ENCODE data around the gene AVPI1. TPM values are rescaled to one million over a fixed set of nuclear protein-coding genes. Genes with fewer than 3 reads are reported as not detected.

AVPI1 gene
- total and polyA plus RNA-seq, 2 of the 13 experiments (the other 11 are each of a cell fraction or from before 2014, with no cell fraction given): 39.8 to 61.2 TPM

GRCh38 chr10:97713339-97713825, 26.3 kb upstream of the AVPI1 start, which contains the start of gene MARVELD1:
TSS of gene MARVELD1 (plus strand) at chr10:97713730. CDS start at chr10:97713877, 147 bp downstream.
- Histone ChIP-seq H4K20me1 (ENCODE audit: insufficient read depth, low read length) (no peaks in the 10 kb centered on the region), H3K9me3 (ENCODE audit: low read length) (no peaks in the 10 kb centered on the region), H3K4me3 (replicated peaks in 1 of 3; ENCODE audit: insufficient read depth in 1 of 3, low read depth in 2 of 3, low read length in 3 of 3) (no peak within 1 kb of the TSS), H3K27ac (ENCODE audit: extremely low read length, insufficient read depth, low read length) (no peak within 1 kb of the TSS), H2AFZ (ENCODE audit: low read length) (no peak within 1 kb of the TSS), H3K4me2 (ENCODE audit: low read depth, low read length) (no peak within 1 kb of the TSS), H3K9ac (ENCODE audit: insufficient read depth, low read depth, low read length) (no peak within 1 kb of the TSS), H3K36me3 (replicated peaks in 1 of 2; ENCODE audit: control insufficient read depth in 1 of 2, insufficient read depth in 2 of 2, low read length in 2 of 2) (no peaks in the 10 kb centered on the region), H3K4me1 (ENCODE audit: insufficient read depth, low read length) (peaks cover 26% of the 10 kb centered on the region), H3K27me3 (ENCODE audit: control insufficient read depth in 1 of 2, insufficient read depth in 2 of 2, low read length in 2 of 2) (peaks cover 0 to 8% of the 10 kb centered on the region in 2 experiments; a peak in 2 of 5 replicates), H3K79me2 (ENCODE audit: insufficient read depth, low read length) (no peaks in the 10 kb centered on the region)
- ChIA-PET POLR2A (no interaction called here), CTCF (ENCODE audit: low intra/inter-chr PET ratio, low total read pairs) (no interaction called here)
- WGBS (ENCODE audit: low lambda C conversion rate): 85% methylated on average over 34 of the region's 37 CpGs
- intact Hi-C loops (cut with micrococcal nuclease; ENCODE audit: unreplicated experiment): no loop called here
- no peak for TF ChIP-seq MLLT10 (CRISPR knock-in tag; IDR thresholded peaks at IDR 0.05)
- no peak for TF ChIP-seq DNMT1 (CRISPR knock-in tag; IDR thresholded peaks at IDR 0.05)
- no peak for TF ChIP-seq ZNF331 (CRISPR knock-in tag; IDR thresholded peaks at IDR 0.05)
- TF ChIP-seq NFE2 (CRISPR knock-in tag; IDR thresholded peaks at IDR 0.05): no peak
- TF ChIP-seq TCF7 (IDR thresholded peaks at IDR 0.05; ENCODE audit: low read depth): no peak
- TF ChIP-seq ZNF496 (CRISPR knock-in tag; IDR thresholded peaks at IDR 0.05; ENCODE audit: insufficient replicate concordance): no peak
- no peak for TF ChIP-seq FOXK2 (IDR thresholded peaks at IDR 0.05)
- TF ChIP-seq ZMAT3 (CRISPR knock-in tag; conservative IDR thresholded peaks at IDR 0.05): no peak
- no peak for TF ChIP-seq ZFY (CRISPR knock-in tag; IDR thresholded peaks at IDR 0.05)
- no peak for TF ChIP-seq NPAS2 (CRISPR knock-in tag; IDR thresholded peaks at IDR 0.05; ENCODE audit: borderline replicate concordance)
- no peak for TF ChIP-seq POLR2AphosphoS2 (IDR thresholded peaks at IDR 0.05; ENCODE audit: low read depth, low read length)
- no peak for TF ChIP-seq ZNF747 (CRISPR knock-in tag; IDR thresholded peaks at IDR 0.05; ENCODE audit: borderline replicate concordance)
- no peak for TF ChIP-seq SP5 (CRISPR knock-in tag; IDR thresholded peaks at IDR 0.05; ENCODE audit: borderline replicate concordance, low read depth)
- no peak for TF ChIP-seq ZNF512 (CRISPR knock-in tag; IDR thresholded peaks at IDR 0.05)
- BruUV-seq (replicated peaks): no TSS peak
- in situ Hi-C loops (cut with HindIII; ENCODE audit: extremely low pct_ligation_motif_present, low pct_unique_long_range_greater_than_20kb): no loop called here
- no peak for ATAC-seq
- FAIRE-seq: no peak
- no peak for DNase-seq (ENCODE audit: low spot score)

Data from HepG2 (cell line).